ENCODE data around the gene NR2F1. TPM values are rescaled to one million over a fixed set of nuclear protein-coding genes. Genes with fewer than 3 reads are reported as not detected.

Gene NR2F1
- total RNA-seq, 1 donor from 2014 or later: 32.7 TPM

DNA sequence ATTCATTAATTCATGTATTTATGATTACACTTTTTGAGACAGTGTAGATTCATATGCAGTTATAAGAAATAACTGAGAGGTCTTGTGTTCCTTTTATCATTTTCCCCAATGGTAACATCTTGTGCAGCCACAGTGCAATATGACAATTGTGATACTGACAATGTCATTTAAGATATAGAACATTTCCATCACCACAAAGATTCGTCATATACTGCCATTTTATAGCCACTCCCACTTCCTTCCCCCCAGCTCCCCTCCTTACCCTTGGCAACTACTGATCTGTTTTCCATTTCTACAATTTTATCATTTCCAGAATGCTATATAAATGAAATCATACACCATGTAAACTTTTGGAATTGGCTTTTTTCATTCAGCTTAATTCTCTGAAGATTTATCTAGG, 53.8 kb downstream of the NR2F1 start:
- DNase-seq (ENCODE audit: low spot score): no peak

DNA sequence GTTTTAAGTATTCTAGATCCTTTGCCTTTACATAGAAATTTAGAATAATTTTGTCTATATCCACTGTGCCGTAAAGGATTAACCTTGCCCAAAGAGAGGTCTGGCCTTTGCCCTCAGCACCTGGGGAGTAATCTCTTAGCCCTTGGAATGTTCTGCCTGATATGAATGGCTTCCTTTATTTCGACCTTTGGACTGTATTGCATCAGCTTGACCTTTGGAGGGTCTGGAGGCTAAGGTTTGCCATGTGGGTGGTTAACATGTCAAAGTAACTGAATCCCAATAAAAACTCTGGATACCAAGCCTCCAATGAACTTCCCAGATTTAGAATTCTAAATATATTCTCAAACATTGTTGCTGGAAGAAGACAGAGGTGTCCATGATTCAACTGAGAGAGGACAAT, 54.7 kb downstream of the NR2F1 start:
- DNase-seq (ENCODE audit: low spot score): no peak

- no peak for DNase-seq (ENCODE audit: low spot score)
These were observed 59.5 kb downstream of the NR2F1 start for GRCh38 chr5:93642526-93642925.

Other genes with a start within 250 kb of the NR2F1 start
- gene NR2F1-AS1, start 2.0 kb upstream of the NR2F1 start, total RNA-seq (ENCODE audit: insufficient read depth, low replicate concordance): 44.1 TPM
- gene POU5F2, start 158.4 kb downstream of the NR2F1 start, total RNA-seq (ENCODE audit: insufficient read depth, low replicate concordance): 6.5 TPM

Measured in umbilical cord (tissue), 2 donors.